ENCODE measurements around the gene MYF6. TPM values are rescaled to one million over a fixed set of nuclear protein-coding genes. Genes with fewer than 3 reads are reported as not detected.

Gene MYF6
- not detected for total RNA-seq
- not detected for polyA plus RNA-seq (ENCODE audit: insufficient read depth, low read depth, low replicate concordance)
- long read RNA-seq, donor 1 = 0 reads
- long read RNA-seq, donor 2 = 0 reads
- long read RNA-seq, donor 3 = 0 reads
- long read RNA-seq, donor 4 = 0 reads
- long read RNA-seq, donor 5 = 0 reads
- long read RNA-seq, donor 6 = 0 reads
- long read RNA-seq, donor 7 = 0 reads
- long read RNA-seq, donor 8 = 0 reads
- long read RNA-seq, donor 9 = 0 reads
- long read RNA-seq, donor 10 = 0 reads

DNA sequence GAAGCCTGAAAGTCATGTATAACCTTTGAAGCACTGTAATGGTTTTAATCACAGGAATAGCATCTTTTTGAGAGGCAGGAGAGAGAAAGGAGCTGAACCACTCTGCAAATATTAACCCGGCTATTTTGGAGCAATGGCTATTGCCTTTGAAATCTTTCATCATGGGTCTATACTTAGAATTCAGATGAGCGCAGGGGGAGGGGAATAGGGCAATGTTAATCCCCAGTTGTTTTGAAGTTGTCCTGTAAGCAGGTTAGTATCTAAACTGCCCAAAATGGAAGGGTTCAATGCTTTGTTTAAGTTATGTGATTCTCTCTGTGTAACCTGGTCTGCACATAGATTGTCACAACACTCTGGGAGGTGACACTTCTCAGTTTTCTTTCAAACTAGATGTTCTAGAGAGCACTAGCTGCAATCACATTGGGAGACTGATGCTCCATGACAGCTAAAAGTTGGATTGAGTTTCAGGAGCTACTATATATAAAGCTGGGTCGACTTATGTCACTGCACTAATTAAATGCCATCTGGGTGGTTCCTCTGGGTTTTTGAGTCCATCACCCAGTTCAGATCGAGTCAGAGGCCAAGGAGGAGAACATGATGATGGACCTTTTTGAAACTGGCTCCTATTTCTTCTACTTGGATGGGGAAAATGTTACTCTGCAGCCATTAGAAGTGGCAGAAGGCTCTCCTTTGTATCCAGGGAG is at the start of gene MYF6:
Gene MYF6 (plus strand): TSS at position 509 of the 704 bp plus-strand sequence. CDS start 86 bp downstream, at position 595.
- no peaks in the 10 kb centered on the region for H3K9me3 ChIP-seq (ENCODE audit: control insufficient read depth in 2 of 3, insufficient read depth in 1 of 3, low read length in 3 of 3)
- DNase-seq (no peak), FAIRE-seq (no peak)
- no peak within 1 kb of the TSS for H3K27ac ChIP-seq (ENCODE audit: low read depth in 2 of 2, low read length in 2 of 2)
- peak within 1 kb of the TSS in 1 of 3 donors; percentile 38 for H3K4me3 ChIP-seq (ENCODE audit: low read length in 3 of 3)
- peaks cover 0 to 5% (median 0%) of the 10 kb centered on the region in 3 donors for H3K4me1 ChIP-seq (ENCODE audit: control insufficient read depth in 2 of 3, insufficient read depth in 2 of 3, low read depth in 1 of 3, low read length in 3 of 3)
- intact Hi-C loops (cut with DNase I) = no loop called here
- no peak for TF ChIP-seq CTCF (IDR thresholded peaks at IDR 0.05; ENCODE audit: borderline replicate concordance, extremely low read depth, insufficient read depth)
- H3K9ac ChIP-seq (ENCODE audit: low read length in 3 of 3) = no peak within 1 kb of the TSS
- no peaks in the 10 kb centered on the region for H3K36me3 ChIP-seq (ENCODE audit: control insufficient read depth in 2 of 3, insufficient read depth in 3 of 3, low read length in 3 of 3)
- peaks cover 26% of the 10 kb centered on the region for H3K27me3 ChIP-seq (ENCODE audit: control insufficient read depth, insufficient read depth, low read length)

DNA sequence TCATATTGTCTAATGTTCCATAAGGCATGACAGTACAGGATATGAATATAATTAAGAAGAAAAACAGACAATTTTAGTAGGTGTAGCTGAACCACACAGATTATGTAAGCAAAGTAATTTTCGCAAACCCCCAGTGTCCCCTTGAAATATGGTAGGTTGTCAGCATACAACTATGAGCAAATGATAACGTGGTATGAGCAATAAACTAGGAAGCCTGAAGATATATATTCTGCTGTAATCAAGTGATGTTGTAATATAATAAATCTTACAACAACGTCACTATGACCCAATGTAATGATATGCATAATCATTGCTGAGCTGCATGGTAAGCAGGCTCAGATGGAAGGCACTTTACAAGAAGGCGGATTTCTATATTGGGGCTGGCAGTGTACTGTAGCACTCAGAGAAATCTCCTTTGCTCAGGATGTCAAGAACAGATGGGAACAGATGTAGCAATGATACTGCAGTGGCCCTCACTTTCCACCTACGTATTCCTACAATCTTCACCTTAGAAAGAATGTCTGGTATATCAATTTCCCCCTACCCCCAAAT is 47.8 kb upstream of the MYF6 start:
- no peak overlapping the region for H3K27ac ChIP-seq (ENCODE audit: low read depth in 2 of 2, low read length in 2 of 2)
- H3K4me1 ChIP-seq (ENCODE audit: control insufficient read depth in 2 of 3, insufficient read depth in 2 of 3, low read depth in 1 of 3, low read length in 3 of 3) = no peaks in the 10 kb centered on the region
- H3K9me3 ChIP-seq (ENCODE audit: control insufficient read depth in 2 of 3, insufficient read depth in 1 of 3, low read length in 3 of 3) = no peaks in the 10 kb centered on the region
- H3K9ac ChIP-seq (ENCODE audit: low read length in 3 of 3) = no peak overlapping the region
- DNase-seq = no peak
- intact Hi-C loops (cut with DNase I) = no loop called here
- no peak overlapping the region for H3K4me3 ChIP-seq (ENCODE audit: low read length in 3 of 3)
- TF ChIP-seq CTCF (IDR thresholded peaks at IDR 0.05; ENCODE audit: borderline replicate concordance, extremely low read depth, insufficient read depth) = no peak
- no peak for FAIRE-seq
- H3K36me3 ChIP-seq (ENCODE audit: control insufficient read depth in 2 of 3, insufficient read depth in 3 of 3, low read length in 3 of 3) = no peaks in the 10 kb centered on the region
- no peaks in the 10 kb centered on the region for H3K27me3 ChIP-seq (ENCODE audit: control insufficient read depth, insufficient read depth, low read length)

DNA sequence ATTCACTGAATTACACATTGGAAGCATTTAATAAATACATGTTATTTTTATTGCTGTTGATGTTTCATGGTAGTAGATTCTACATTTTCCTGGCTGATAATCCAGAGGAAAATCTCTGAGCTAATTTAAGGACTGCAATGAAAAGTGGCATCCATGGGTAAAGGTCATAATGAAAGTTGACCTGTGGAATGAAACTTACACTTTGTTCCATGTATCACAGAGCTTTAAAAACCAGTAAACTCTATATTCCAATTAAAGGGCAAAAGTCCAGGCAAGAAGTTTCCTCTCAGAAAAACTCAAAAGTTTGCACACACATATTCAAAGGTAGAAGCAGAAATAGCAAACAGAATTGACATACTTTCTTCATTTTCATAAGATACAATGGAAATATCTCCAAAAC is 44.8 kb upstream of the MYF6 start:
- Histone ChIP-seq H3K9ac (ENCODE audit: low read length in 3 of 3) (no peak overlapping the region), H3K4me1 (ENCODE audit: control insufficient read depth in 2 of 3, insufficient read depth in 2 of 3, low read depth in 1 of 3, low read length in 3 of 3) (no peaks in the 10 kb centered on the region), H3K36me3 (ENCODE audit: control insufficient read depth in 2 of 3, insufficient read depth in 3 of 3, low read length in 3 of 3) (no peaks in the 10 kb centered on the region), H3K4me3 (ENCODE audit: low read length in 3 of 3) (no peak overlapping the region), H3K9me3 (ENCODE audit: control insufficient read depth in 2 of 3, insufficient read depth in 1 of 3, low read length in 3 of 3) (no peaks in the 10 kb centered on the region), H3K27ac (ENCODE audit: low read depth in 2 of 2, low read length in 2 of 2) (no peak overlapping the region), H3K27me3 (ENCODE audit: control insufficient read depth, insufficient read depth, low read length) (no peaks in the 10 kb centered on the region)
- DNase-seq (no peak), FAIRE-seq (no peak)
- intact Hi-C loops (cut with DNase I) = no loop called here
- no peak for TF ChIP-seq CTCF (IDR thresholded peaks at IDR 0.05; ENCODE audit: borderline replicate concordance, extremely low read depth, insufficient read depth)
